HT1080 (cell line): ENCODE data around the gene DNAH5. TPM values are rescaled to one million over a fixed set of nuclear protein-coding genes. Genes with fewer than 3 reads are reported as not detected.
A peak's percentile ranks its signal among the peaks of the same experiment; 100 is the strongest.

ENCODE experiments used
- DNase-seq: peaks from one replicate; pipeline ENCODE4 v3.0.0-alpha.2; 2015; ENCODE audit warnings: low read depth
- total RNA-seq: library from RNA; depleted of rRNA; stranded (reverse); fragments of >200 nt; shearing (Covaris generic); gene quantifications from 2 replicates; pipeline ENCODE4 v1.2.3, GENCODE V29; 2014

DNAH5 gene
- total RNA-seq, 1 experiment from 2014 or later: 0.16 TPM

DNA sequence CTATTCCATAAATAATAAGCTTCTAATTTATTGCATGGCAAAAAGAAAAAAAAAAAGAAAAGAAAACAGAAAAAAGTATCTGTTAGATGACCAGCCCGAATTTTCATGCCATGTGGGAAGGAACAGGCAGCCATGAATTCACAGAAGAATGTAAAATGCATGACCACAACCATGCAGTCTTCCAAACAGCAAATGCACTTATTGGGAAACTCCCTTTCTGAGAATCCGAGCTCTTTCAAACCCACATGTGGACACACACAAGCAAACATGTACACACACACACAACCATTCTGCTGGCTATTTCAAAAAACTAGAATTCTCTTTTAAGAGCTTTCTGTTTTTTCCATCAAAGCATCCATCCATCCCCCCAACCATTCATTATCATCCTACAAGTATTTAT lies 236.1 kb downstream of the DNAH5 start:
- no peak for DNase-seq

DNA sequence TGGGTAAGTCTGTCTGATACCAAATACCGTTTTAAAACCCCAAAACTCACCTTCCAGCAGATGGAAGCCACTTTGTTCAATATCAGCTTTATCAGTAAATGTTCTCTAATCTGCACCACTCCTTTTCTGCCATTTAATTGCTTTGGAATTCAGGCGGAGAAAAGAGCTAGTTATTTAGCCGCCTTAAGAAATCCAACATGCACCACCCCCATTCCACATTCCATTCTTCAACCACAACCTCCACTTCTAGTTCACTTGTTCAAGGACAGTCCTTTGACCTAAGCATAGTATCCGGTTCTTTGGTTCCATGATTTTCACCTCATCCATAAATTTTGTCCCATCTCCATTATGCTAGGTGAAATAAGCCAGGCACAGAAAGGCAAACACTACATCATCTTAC lies 240.1 kb downstream of the DNAH5 start:
- peak; percentile 18 for DNase-seq

DNA sequence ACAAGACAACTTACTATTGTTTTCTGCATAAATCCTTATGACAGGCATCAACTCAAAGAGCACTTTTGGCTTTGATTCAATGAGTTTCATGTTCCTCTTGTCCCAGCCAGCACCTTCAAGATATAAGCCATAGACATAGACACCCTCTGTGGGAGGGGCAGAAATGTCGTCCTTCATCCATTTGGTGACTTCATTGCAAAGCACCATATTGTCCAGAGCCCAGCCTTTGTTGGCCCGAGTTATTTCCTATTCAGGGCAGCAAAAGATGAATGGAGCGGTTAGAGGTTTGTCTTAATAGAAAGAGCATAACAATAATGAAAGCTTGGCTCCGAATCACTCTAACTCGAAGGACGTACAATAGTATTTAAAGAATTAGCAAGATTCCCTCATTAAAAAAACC lies 243.9 kb downstream of the DNAH5 start:
- no peak for DNase-seq

DNA sequence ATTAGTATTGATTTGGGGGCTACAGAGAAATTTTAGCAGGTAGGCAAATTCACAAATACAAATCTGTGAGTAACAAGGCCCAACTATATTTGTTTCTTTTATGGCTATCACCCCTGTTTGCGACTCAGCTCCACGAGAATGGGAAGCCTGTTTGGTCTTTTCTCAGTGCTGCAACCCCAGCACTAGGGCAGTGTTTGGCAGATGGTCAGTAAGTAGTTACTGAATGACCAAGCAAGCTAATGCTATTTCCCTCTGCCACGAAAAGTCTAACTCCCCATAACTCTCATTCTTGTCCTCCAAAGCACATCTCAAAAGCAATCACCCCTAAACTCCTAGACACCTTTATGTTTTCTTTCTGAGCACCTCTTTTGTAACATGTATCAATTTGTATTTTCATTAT lies 245.6 kb downstream of the DNAH5 start:
- no peak for DNase-seq

DNA sequence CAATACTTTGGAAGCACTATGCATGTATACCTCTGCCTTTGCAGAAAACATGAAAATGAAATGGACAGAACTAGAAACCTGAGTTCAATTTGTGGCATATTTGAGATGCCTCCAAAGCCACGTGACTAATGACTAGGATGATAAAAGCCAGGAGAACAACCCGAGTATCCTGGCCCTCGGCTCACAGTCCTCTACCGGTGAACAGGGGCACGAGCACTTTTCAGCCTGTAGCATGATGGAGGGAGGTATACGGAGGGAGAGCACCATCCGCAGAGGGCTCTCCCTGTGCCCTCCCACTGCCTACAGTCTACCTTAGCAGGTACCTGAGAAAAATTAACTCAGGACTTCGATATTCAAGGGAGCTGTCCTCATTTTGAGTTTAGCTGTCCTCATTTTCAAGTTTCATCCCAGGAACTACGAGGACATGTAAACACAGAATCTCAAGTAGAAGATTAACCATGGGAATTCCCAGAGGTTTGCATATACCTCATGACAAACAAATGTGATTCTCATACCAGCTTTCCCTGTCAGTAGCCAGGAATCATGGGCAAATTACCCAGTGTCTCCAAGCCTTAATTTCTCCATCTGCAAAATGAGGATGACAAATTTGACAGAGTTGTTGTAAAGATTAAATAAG lies 249.3 kb downstream of the DNAH5 start:
- no peak for DNase-seq

DNA sequence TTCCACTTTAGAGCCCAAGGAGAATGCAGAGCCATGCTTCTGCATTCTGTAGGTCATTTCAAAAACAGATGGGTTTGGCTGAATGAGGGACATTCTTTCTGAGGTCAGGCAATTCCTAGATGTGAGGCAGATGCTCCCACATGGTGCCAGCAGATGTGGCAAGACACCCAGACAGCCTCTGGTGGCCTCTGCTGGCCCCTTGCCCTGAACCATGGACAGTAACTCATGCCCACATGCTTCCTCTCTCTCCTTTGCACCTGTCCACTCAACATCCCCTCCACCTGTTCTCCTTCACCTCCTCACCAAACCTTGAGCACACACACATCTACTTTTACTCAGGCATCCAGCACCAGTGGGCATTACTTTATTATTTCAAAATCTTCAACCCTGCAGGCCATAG lies 252.3 kb downstream of the DNAH5 start:
- no peak for DNase-seq

DNA sequence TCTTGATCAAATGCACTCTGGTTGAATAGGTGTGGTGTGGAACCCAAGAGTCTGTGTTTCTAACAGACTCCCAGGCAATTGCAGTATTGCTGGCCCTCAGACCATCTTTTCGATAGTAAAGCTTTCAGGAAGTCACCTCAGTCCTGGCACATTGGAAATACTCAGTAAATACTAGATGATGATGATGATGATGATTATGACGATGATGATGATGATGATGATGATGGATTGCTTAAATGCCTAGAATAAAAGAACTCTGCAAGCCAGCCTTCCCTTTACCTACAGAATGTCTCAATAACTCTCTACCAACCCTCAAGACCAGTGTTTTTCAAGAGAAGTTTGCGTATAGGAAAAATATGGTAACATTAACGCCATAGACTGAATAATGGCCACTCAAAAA lies 268.0 kb downstream of the DNAH5 start:
- DNase-seq: no peak

DNA sequence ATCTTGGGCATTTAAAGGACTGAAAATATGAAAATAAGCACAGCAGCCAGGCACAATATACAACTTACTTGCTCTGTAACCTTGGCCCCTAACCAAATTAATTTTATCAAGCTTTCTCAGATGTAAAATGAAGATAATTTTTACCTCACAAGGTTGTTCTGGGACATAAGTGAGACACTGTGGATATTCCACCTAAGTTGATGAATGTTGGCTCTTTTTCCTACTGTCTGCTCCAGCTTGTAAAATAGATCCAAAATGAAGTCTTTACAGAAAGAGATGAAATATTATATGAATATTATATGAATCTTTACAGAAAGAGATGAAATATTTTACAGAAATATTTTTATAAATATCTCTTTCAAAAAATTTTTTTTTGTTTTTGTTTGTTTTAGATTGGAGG lies 270.1 kb downstream of the DNAH5 start:
- DNase-seq: no peak

DNA sequence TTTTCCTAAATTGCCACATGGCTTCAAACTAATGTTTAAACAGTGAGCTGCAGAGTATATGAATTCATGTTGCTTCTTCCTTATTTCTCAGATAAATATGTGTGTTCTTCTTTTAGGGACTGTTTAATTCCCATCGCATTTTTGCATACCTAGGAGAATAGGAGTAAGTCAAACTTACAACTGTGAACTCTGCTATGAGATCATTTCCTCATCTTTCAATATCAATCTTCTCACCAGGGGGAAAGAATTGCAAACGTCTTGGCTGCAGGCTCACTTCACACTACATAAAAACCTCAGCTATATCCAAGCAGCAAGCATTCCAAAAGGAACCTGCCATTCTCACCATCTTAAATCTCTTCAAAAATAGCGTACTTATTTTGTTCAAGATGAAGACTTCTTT lies 271.0 kb downstream of the DNAH5 start:
- DNase-seq: no peak

DNA sequence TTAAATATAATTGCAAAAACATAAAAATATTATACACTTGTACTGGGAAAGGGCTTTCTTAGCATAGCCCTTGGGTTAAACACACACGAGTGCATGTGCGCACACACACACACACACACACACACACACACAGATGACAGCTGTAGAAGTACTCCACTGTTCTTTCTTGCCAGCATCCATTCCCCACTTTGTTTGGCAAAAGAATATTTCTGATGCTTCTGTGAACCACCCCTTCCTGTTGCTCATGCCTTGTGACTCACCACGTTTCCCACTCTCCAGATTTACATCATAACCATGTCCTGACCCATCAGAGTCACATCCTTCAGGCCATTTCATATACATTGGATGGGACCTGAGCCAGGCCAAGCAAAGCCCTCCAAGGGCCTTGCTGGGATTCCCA lies 280.1 kb downstream of the DNAH5 start:
- peak; percentile 99 for DNase-seq

DNA sequence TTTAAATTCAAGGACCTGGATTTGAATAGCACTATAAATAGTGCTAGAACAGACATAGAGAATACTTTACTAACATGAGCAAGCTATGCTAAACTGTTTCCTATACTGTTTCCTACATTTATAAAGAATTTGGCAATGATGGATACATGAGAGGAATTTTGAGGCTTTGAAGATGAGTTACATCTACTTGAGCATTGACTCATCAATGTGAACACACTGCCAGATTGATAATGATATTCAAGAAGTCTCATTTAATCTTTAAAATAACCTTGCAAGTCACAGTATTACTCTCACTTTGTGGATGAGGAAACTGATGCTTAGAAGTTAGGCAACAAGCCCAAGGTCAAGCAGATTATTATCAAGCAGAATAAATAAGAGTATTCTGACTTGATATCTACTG lies 281.9 kb downstream of the DNAH5 start:
- peak; percentile 32 for DNase-seq

DNA sequence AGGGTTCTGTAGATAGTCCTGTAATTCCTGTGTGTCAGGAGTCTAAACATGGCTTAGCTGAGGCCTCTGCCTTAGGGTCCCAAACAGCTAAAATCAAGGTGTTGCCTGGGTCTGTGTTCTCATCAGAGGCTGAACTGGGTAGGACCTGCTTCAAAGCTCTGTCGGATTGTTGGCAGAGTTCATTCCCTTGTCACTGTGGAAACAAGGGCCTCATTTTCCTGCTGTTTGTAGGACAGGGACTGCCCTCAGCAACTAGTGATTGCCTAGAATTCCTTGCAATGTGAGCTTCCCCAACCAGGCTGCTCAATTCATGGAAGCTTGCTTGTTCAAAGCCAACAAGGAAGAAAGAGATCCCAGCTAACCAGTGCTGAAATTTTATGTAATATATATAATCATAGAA lies 283.2 kb downstream of the DNAH5 start:
- no peak for DNase-seq

DNA sequence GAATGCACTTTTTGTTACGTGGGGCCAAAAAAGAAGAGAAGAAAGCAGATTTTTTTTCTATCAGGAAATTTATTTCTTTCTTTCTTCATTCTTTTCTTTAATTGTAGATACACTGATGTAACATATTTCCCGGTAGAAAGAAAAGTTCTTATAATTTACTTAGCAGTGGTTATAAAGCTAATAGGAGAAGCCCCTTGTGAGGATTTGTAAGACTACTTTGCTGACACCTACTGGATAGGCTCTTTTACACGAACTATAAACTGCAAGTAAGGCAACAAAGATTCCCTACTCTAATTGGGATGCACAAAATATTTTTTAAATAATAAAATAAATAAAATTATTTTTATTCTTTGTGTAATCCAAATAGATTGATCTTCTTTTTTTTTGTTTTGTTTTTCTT lies 284.4 kb downstream of the DNAH5 start:
- DNase-seq: peak; percentile 47

DNA sequence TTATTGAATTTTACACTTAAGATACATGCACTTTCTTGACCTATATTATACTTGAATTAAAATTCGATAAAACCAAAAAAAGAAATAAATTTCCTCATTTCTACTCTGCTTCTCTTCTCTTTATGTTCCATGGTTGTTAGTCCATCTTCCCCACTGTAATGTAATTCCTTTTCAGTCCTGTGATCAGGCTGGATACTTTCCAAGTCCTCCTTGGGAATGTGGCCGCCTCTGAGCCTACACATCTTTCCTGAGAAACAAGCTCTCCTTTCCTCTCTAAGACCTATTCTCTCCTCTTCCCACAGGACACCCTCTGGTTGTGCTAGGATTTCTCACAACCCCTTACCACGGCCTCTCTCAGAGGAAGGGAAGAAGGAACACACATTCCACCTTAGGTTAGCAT lies 285.1 kb downstream of the DNAH5 start:
- DNase-seq: peak; percentile 39

DNA sequence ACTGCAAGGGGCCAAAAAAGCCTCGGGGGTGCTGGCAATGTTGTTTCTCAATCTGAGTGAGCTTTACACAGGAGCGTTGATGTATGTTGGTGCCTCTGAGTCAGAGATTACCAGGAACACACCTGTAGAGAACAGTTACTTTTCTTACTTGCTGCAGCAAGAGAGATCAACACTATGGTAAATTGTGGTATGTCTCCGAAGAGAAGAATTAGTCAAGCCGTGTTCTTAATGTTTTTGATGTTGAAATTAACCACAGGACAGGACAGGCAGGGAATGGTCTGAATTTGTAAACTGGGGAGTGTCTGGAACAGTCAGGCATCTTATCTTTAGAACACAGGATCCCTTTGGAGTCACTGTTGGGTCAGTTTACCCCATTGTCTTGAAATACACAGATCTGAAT lies 285.7 kb downstream of the DNAH5 start:
- no peak for DNase-seq

DNA sequence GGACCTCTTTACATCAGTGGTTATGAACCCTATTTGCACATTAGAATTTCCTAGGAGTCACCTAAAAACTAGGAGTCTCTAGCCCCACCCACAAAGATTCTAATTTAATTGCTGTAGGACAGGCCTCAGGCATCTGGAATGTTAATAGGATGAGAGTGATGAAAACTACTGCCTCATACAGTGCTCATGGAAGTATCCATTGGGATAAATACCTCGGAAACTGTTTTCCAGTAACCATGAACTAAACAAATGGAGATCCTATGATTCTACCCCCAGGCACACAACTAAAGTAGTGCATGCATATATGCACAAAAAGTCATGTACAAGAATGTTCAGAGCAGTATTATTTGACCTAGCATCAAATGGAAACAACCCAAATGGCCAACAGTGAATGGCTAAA lies 286.3 kb downstream of the DNAH5 start:
- DNase-seq: no peak

DNA sequence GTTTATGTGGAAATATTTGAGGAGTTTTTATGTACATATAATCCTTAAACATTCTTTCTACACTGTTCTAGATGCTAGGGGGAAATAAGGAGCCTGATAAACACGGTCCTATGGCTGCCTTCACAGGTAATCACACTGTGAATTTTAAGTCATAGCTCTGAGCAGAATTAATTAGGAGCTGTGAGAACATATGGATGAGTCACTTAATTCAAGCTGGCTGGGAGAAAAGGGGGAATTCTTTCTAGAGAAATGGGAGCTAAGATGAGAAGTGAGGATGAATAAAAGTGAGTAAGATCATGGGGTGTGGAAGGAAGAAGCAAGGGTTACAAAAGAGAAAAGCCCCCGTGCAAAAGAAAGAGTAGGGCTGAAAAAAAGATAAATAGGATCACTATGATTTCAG lies 290.8 kb downstream of the DNAH5 start:
- peak; percentile 28 for DNase-seq

DNA sequence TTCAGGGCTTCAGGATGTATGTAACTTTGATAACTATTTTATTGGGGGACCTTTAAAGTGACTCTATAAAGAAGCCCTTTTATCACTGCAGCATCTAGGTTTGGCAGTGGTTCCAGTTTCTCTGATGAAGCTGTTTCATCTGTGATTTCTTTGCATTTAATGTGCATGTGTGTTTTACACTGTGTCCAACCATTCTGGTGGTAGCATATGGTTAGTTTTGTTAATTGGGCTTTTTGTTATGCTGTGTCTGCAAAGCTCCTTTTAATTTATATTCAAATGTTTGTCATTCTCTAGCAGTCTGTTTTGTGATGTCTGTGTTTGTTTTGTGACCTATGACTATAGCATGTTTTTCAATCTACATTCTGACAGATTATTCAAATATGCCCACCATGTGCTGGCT lies 294.8 kb downstream of the DNAH5 start:
- DNase-seq: no peak

DNA sequence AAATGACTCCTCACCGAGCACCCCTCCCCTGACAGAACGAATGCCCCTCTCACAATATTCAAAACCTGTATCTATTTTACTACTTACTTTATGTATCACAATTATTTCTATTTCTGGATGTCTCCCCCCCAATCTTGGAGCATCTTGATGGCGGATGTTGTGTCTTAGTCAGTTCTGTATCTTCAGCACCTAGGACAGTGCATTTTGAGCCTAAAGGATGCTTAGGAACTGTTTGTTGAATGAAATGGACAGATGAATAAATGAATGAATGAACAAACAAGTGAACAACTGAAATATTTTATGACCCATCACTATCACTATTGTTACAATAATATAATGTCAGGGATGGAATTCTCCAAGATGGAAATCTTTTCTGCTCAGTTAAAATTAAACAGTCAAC lies 295.7 kb downstream of the DNAH5 start:
- DNase-seq: no peak

DNA sequence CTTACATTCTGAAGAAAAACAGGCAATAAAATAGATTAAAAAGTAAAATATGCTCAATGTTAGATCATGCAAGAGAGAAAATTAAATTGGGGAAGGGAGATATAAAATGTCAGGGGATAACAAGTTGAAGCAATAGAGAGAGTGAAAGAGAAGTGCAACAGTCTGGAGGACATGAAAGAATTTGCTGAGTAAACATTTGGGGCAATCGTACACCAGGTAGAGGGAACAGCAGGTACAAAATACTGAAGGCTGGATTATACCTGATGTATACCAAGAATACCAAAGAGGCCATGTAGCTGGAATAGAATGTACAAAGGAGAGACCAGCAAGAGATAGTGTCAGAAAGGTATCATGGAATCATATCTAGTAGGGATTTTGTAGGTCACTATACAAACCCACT lies 300.8 kb downstream of the DNAH5 start:
- DNase-seq: no peak

DNA sequence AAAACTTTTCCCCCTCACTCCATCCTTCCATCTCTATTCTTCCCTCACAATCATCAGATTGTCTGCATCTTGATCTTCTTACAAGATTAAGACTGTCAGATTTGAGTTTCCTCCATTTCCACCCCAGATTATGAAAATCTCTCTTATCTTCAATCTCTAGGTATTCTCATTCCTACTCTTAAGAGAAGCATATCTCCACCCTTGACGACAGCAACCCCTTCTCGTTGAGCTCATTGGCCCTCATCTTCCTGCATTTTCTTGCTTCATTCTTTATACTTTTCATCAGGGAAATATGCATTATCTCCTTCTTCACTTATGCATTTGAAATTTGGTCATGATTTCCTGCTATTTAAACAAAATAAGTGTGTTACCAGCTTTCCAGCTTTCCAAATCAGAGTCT lies 301.3 kb downstream of the DNAH5 start:
- DNase-seq: no peak
